8988T (cell line): Measurements from ENCODE around the gene SRGAP1.
"Not testable (repeated sequence)": the region's sequence is repeated elsewhere in the genome, so short reads cannot be mapped to it uniquely, and the experiment has no call there.

Source experiments
- DNase-seq: peaks from one replicate; pipeline ENCODE4 v3.0.0; 2011

Gene SRGAP1

GRCh38 chr12:63874897-63875480 lies 30.5 kb downstream of the SRGAP1 start:
- DNase-seq = no peak

GRCh38 chr12:63875703-63876102 lies 31.2 kb downstream of the SRGAP1 start:
- DNase-seq = no peak

GRCh38 chr12:63876980-63877379 lies 32.5 kb downstream of the SRGAP1 start:
- no peak for DNase-seq

GRCh38 chr12:63877693-63878092 lies 33.2 kb downstream of the SRGAP1 start:
- DNase-seq = no peak

GRCh38 chr12:63880235-63880634 lies 35.7 kb downstream of the SRGAP1 start:
- DNase-seq = not testable (repeated sequence)

- DNase-seq = no peak
These were observed 36.3 kb downstream of the SRGAP1 start for GRCh38 chr12:63880742-63881263.

GRCh38 chr12:63882844-63883243 lies 38.3 kb downstream of the SRGAP1 start:
- DNase-seq = no peak

GRCh38 chr12:63885401-63885800 lies 40.9 kb downstream of the SRGAP1 start:
- no peak for DNase-seq

GRCh38 chr12:63888908-63889635 lies 44.6 kb downstream of the SRGAP1 start:
- DNase-seq = no peak

GRCh38 chr12:63889721-63890509 lies 45.4 kb downstream of the SRGAP1 start:
- no peak for DNase-seq

GRCh38 chr12:63893170-63893569 lies 48.7 kb downstream of the SRGAP1 start:
- DNase-seq = no peak

- DNase-seq = no peak
These were observed 49.6 kb downstream of the SRGAP1 start for GRCh38 chr12:63894132-63894531.

GRCh38 chr12:63895841-63896240 lies 51.3 kb downstream of the SRGAP1 start:
- no peak for DNase-seq

- no peak for DNase-seq
These were observed 53.4 kb downstream of the SRGAP1 start for GRCh38 chr12:63897931-63898330.

- no peak for DNase-seq
These were observed 54.4 kb downstream of the SRGAP1 start for GRCh38 chr12:63898764-63899337.

- DNase-seq = no peak
These were observed 54.9 kb downstream of the SRGAP1 start for GRCh38 chr12:63899396-63899795.

- no peak for DNase-seq
These were observed 56.7 kb downstream of the SRGAP1 start for GRCh38 chr12:63900922-63901793.

- no peak for DNase-seq
These were observed 60.2 kb downstream of the SRGAP1 start for GRCh38 chr12:63904653-63905052.

GRCh38 chr12:63905544-63905943 lies 61.0 kb downstream of the SRGAP1 start:
- DNase-seq = no peak

- DNase-seq = no peak
These were observed 62.4 kb downstream of the SRGAP1 start for GRCh38 chr12:63906876-63907275.

- DNase-seq = no peak
These were observed 63.1 kb downstream of the SRGAP1 start for GRCh38 chr12:63907561-63907960.

- no peak for DNase-seq
These were observed 65.2 kb downstream of the SRGAP1 start for GRCh38 chr12:63909746-63910145.
